HG02981 (cell line): Measurements from ENCODE around the gene SERPINI2.
"Not testable (repeated sequence)": the region's sequence is repeated elsewhere in the genome, so short reads cannot be mapped to it uniquely, and the experiment has no call there.

ENCODE experiments used
- ATAC-seq: cut with Tn5 transposase; IDR thresholded peaks from one replicate; pipeline ENCODE4 v1.9.1; 2021; ENCODE audit warnings: mild to moderate bottlenecking, moderate library complexity; ENCODE audit not compliant: unreplicated experiment

The SERPINI2 gene

GRCh38 chr3:167451282-167451681 lies 22.6 kb downstream of the SERPINI2 start:
- ATAC-seq, result no peak

GRCh38 chr3:167450675-167451074 lies 23.2 kb downstream of the SERPINI2 start:
- no peak for ATAC-seq

DNA sequence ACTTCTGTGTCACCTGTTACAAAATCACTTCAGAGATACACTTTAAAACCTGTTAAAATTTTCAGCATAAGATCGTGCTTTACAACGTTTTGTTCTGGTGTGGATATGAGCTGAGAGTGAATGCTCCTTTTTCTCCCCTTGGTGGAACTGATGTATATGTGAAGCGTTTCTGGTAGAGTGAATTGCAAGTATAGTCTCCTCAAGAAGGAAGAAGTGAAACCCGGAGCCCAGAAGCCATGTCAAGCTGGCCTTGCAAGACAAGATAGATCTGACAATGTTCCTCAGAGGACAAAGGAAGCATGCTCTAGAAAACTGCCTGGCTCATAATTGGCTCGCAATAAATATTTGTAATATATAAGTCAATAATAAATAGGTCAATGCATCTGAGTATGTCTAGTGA lies 23.6 kb downstream of the SERPINI2 start:
- ATAC-seq, result no peak

DNA sequence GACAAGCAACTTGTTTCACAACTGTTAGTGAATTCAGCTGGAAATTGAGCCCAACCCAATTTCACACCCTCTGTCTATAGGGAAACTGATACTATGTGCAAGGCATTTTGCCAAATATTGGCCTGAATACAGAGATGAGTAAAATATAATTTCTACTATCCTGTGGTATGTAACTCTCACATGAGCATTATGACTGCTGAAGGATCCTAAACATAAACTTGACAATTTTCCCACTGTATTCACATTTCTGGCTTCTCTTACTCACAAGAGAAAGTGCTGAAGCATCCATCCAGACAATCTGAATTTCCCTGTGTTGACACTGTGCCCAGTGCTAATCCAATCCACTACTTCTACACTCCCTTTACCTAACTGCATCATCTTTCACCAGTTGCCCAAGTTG lies 28.4 kb downstream of the SERPINI2 start:
- no peak for ATAC-seq

DNA sequence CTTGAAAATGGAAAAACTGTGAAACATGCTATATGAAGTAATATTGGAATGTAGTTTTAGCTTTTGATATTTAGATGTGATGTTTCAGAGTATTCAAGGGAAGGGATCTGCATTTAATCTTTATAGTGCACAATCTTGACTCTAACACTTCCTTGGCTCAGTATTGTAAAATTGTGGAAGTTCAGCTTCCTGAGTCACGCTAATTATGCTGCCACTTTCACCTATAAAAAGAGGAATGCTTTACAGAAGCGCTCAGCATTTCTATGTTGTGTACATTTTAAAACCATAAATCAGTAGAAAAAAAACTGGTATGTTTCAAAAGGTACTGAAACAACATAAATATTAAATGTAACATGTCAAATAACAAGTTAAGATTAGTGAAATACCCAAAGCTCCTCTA lies 32.6 kb downstream of the SERPINI2 start:
- no peak for ATAC-seq

- no peak for ATAC-seq
Observed at GRCh38 chr3:167437428-167438139, 36.3 kb downstream of the SERPINI2 start.

- not testable (repeated sequence) for ATAC-seq
Observed at GRCh38 chr3:167426962-167427361, 46.9 kb downstream of the SERPINI2 start.

GRCh38 chr3:167422396-167422795 lies 51.4 kb downstream of the SERPINI2 start:
- not testable (repeated sequence) for ATAC-seq

GRCh38 chr3:167409611-167410010 lies 64.2 kb downstream of the SERPINI2 start:
- ATAC-seq, result no peak

- no peak for ATAC-seq
Observed at GRCh38 chr3:167406876-167407492, 66.9 kb downstream of the SERPINI2 start.

DNA sequence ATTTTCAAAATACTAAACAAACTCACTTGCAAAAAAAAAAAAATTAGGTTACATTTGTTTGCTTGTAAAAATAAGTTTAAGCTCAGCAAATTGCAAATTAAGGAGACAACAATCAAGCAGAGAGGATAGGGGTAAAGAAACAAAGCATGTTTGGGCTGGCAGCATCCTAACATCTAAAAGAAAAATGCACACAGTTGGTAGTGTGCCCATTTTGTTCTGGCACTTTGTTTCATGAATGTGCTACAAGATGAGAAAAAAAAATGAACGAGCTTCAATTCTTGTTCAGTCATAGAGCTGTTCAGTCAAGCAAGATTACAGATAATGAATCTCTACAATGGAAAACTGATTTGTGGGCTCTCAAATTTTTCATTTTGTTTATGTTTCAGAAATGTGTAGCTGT lies 76.0 kb downstream of the SERPINI2 start:
- ATAC-seq, result no peak

GRCh38 chr3:167396075-167396474 lies 77.8 kb downstream of the SERPINI2 start:
- ATAC-seq, result no peak

- ATAC-seq, result no peak
Observed at GRCh38 chr3:167394003-167394402, 79.8 kb downstream of the SERPINI2 start.
